WTC11 (cell line): Measurements from ENCODE around the gene WNT2. TPM values are rescaled to one million over a fixed set of nuclear protein-coding genes. Genes with fewer than 3 reads are reported as not detected.

ENCODE experiments used
- ATAC-seq: fragments of 200-7000 bp; cut with Tn5 transposase; 2 replicates; pipeline ENCODE4 v1.10.0; 2021; ENCODE audit warnings: mild to moderate bottlenecking, moderate library complexity
- CTCF ChIA-PET: fragments of 300-600 bp; sonication (Branson Sonifier 250); formaldehyde crosslinking; loops from one replicate; lab custom pipeline; 2021; ENCODE audit warnings: antibody characterized with exemption; lab: Charles Lee
- POLR2A ChIA-PET: fragments of 350-600 bp; sonication (Branson Sonifier 250); formaldehyde crosslinking; loops from one replicate; lab custom pipeline; 2021; ENCODE audit warnings: antibody characterized with exemption; lab: Charles Lee
- DNase-seq: peaks from one replicate; pipeline ENCODE4 v3.0.0; 2021; ENCODE audit warnings: low spot score
- H3K27ac Mint-ChIP-seq: 2 replicates; pipeline ENCODE4 v1.8.0; 2021; ENCODE audit warnings: mixed read lengths
- H3K27me3 Mint-ChIP-seq: 2 replicates; pipeline ENCODE4 v1.8.0; 2021; ENCODE audit warnings: low read depth, mild to moderate bottlenecking, moderate library complexity, mixed read lengths
- H3K36me3 Mint-ChIP-seq: 2 replicates; pipeline ENCODE4 v1.8.0; 2021; ENCODE audit warnings: mixed read lengths
- H3K4me1 Mint-ChIP-seq: 2 replicates; pipeline ENCODE4 v1.8.0; 2022; ENCODE audit warnings: mixed read lengths
- H3K4me3 Mint-ChIP-seq: 2 replicates; pipeline ENCODE4 v1.8.0; 2021; ENCODE audit warnings: mild to moderate bottlenecking, moderate library complexity, mixed read lengths
- H3K9me3 Mint-ChIP-seq: 2 replicates; pipeline ENCODE4 v1.8.0; 2021; ENCODE audit warnings: mixed read lengths
- CBFB ChIP-seq: sonication (generic); formaldehyde crosslinking; IDR thresholded peaks from 2 replicates; pipeline ENCODE4 v1.8.1; 2022; ENCODE audit warnings: mild to moderate bottlenecking, low read depth, missing genetic modification reagents
- FOXP1 ChIP-seq: sonication (generic); formaldehyde crosslinking; IDR thresholded peaks from 2 replicates; pipeline ENCODE4 v1.8.0; 2022; ENCODE audit warnings: missing genetic modification reagents, mild to moderate bottlenecking, moderate library complexity, borderline replicate concordance
- GABPB1 ChIP-seq: sonication (generic); formaldehyde crosslinking; IDR thresholded peaks from 2 replicates; pipeline ENCODE4 v1.8.1; 2023; ENCODE audit warnings: mild to moderate bottlenecking, missing genetic modification reagents
- HMGA2 ChIP-seq: fragments of 250-450 bp; sonication (Bioruptor Pico); IDR thresholded peaks from 2 replicates; pipeline ENCODE4 v1.4.0; 2021; ENCODE audit warnings: mild to moderate bottlenecking, moderate library complexity
- MYBL2 ChIP-seq: sonication (generic); formaldehyde crosslinking; IDR thresholded peaks from 2 replicates; pipeline ENCODE4 v1.8.1; 2023; ENCODE audit warnings: mild to moderate bottlenecking, moderate library complexity, missing genetic modification reagents
- NFATC4 ChIP-seq: fragments of 250-450 bp; sonication (Bioruptor Pico); IDR thresholded peaks from 2 replicates; pipeline ENCODE4 v1.9.0; 2021; ENCODE audit warnings: mild to moderate bottlenecking
- NR1H2 ChIP-seq: sonication (generic); formaldehyde crosslinking; IDR thresholded peaks from 2 replicates; pipeline ENCODE4 v1.9.0; 2021; ENCODE audit warnings: mild to moderate bottlenecking, moderate library complexity, missing genetic modification reagents
- NR3C1 ChIP-seq: sonication (generic); formaldehyde crosslinking; conservative IDR thresholded peaks from 2 replicates; pipeline ENCODE4 v1.8.1; 2023; ENCODE audit warnings: low read depth, mild to moderate bottlenecking, missing genetic modification reagents
- TCF7 ChIP-seq: sonication (generic); formaldehyde crosslinking; IDR thresholded peaks from 2 replicates; pipeline ENCODE4 v1.8.0; 2022; ENCODE audit warnings: mild to moderate bottlenecking, low read depth, missing genetic modification reagents, moderate library complexity
- TEAD1 ChIP-seq: sonication (generic); formaldehyde crosslinking; IDR thresholded peaks from 2 replicates; pipeline ENCODE4 v1.8.0; 2022; ENCODE audit warnings: mild to moderate bottlenecking, missing genetic modification reagents
- TP53 ChIP-seq: sonication (generic); formaldehyde crosslinking; IDR thresholded peaks from 2 replicates; pipeline ENCODE4 v1.8.1; 2023; ENCODE audit warnings: mild to moderate bottlenecking, missing genetic modification reagents
- ZNF232 ChIP-seq: sonication (generic); formaldehyde crosslinking; IDR thresholded peaks from 2 replicates; pipeline ENCODE4 v1.8.0; 2022; ENCODE audit warnings: mild to moderate bottlenecking, missing genetic modification reagents
- ZNF317 ChIP-seq: sonication (generic); formaldehyde crosslinking; IDR thresholded peaks from 2 replicates; pipeline ENCODE4 v1.8.1; 2023; ENCODE audit warnings: low read depth, mild to moderate bottlenecking, moderate library complexity, missing genetic modification reagents, borderline replicate concordance
- total RNA-seq: library from RNA; stranded (reverse); gene quantifications from 3 replicates; pipeline ENCODE4 v1.2.3, GENCODE V29; 2021
- TF ChIP-seq, protein P1 (sequence below): sonication (generic); formaldehyde crosslinking; IDR thresholded peaks from 2 replicates; pipeline ENCODE4 v1.8.1; 2023; ENCODE audit warnings: mild to moderate bottlenecking, missing genetic modification reagents, borderline replicate concordance
- TF ChIP-seq, protein P2 (sequence below): sonication (generic); formaldehyde crosslinking; IDR thresholded peaks from 2 replicates; pipeline ENCODE4 v1.8.1; 2023; ENCODE audit warnings: mild to moderate bottlenecking, missing genetic modification reagents, moderate library complexity
- TF ChIP-seq, protein P3 (sequence below): sonication (generic); formaldehyde crosslinking; IDR thresholded peaks from 2 replicates; pipeline ENCODE4 v1.8.1; 2022; ENCODE audit warnings: missing genetic modification reagents, borderline replicate concordance
- TF ChIP-seq, protein P4 (sequence below): sonication (generic); formaldehyde crosslinking; IDR thresholded peaks from 2 replicates; pipeline ENCODE4 v1.8.0; 2022; ENCODE audit warnings: mild to moderate bottlenecking, missing genetic modification reagents
- TF ChIP-seq, protein P5 (sequence below): fragments of 250-450 bp; sonication (Bioruptor Pico); IDR thresholded peaks from 2 replicates; pipeline ENCODE4 v1.9.0; 2021; ENCODE audit warnings: mild to moderate bottlenecking
- TF ChIP-seq, protein P6 (sequence below): sonication (generic); formaldehyde crosslinking; IDR thresholded peaks from 2 replicates; pipeline ENCODE4 v1.8.1; 2023; ENCODE audit warnings: mild to moderate bottlenecking, moderate library complexity, missing genetic modification reagents
- TF ChIP-seq, protein P7 (sequence below): sonication (generic); formaldehyde crosslinking; IDR thresholded peaks from 2 replicates; pipeline ENCODE4 v1.8.1; 2022; ENCODE audit warnings: mild to moderate bottlenecking, moderate library complexity, missing genetic modification reagents
- TF ChIP-seq, protein P8 (sequence below): sonication (generic); formaldehyde crosslinking; IDR thresholded peaks from 2 replicates; pipeline ENCODE4 v1.8.0; 2022; ENCODE audit warnings: mild to moderate bottlenecking, missing genetic modification reagents

WNT2 gene
- total RNA-seq, 1 experiment from 2014 or later = not detected

DNA sequence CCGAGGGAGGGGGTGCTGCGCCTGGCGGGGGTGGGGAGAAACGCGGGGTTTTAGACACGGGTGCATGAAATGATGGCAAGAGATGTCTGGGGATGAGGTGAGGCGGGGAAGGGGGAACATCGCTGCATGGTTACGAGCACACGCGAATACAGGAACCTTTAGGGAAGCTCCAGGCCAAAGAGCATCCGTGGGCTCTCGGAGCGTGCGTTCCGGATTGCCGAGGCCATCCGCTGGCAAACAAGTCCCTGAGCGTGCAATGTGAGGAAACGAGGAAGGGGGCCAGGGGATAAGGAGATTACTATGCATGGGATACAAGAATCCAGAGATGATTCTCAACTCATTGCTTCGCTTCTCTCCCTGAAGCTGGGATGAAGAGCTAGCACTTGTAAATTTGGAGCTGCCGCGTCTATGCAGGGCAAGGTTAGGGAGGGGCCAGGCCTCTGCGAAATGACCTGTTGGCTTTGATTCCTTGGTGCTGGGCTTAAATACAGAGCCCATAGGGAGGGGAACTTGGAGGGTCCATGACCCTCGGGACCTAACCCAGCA lies 520 bp upstream of the WNT2 start:
- Mint-ChIP-seq H3K27me3 (peaks cover 97% of the 10 kb centered on the region), H3K4me1 (peaks cover 16% of the 10 kb centered on the region), H3K27ac (no peak overlapping the region), H3K4me3 (peak overlapping the region; percentile 88), H3K36me3 (no peaks in the 10 kb centered on the region), H3K9me3 (peaks cover 4% of the 10 kb centered on the region)
- ChIA-PET POLR2A (no interaction called here), CTCF (interaction anchor here (0.9 to 4.0 kb wide), 4 partner anchors 9 to 110 kb away, joined by 3 to 24 read pairs (median 4); no protein-coding TSS in a partner anchor)
- TF ChIP-seq ZNF232 (CRISPR knock-in tag) = no peak
- no peak for TF ChIP-seq CBFB (CRISPR knock-in tag)
- no peak for TF ChIP-seq TEAD1 (CRISPR knock-in tag)
- TF ChIP-seq, protein P1, sequence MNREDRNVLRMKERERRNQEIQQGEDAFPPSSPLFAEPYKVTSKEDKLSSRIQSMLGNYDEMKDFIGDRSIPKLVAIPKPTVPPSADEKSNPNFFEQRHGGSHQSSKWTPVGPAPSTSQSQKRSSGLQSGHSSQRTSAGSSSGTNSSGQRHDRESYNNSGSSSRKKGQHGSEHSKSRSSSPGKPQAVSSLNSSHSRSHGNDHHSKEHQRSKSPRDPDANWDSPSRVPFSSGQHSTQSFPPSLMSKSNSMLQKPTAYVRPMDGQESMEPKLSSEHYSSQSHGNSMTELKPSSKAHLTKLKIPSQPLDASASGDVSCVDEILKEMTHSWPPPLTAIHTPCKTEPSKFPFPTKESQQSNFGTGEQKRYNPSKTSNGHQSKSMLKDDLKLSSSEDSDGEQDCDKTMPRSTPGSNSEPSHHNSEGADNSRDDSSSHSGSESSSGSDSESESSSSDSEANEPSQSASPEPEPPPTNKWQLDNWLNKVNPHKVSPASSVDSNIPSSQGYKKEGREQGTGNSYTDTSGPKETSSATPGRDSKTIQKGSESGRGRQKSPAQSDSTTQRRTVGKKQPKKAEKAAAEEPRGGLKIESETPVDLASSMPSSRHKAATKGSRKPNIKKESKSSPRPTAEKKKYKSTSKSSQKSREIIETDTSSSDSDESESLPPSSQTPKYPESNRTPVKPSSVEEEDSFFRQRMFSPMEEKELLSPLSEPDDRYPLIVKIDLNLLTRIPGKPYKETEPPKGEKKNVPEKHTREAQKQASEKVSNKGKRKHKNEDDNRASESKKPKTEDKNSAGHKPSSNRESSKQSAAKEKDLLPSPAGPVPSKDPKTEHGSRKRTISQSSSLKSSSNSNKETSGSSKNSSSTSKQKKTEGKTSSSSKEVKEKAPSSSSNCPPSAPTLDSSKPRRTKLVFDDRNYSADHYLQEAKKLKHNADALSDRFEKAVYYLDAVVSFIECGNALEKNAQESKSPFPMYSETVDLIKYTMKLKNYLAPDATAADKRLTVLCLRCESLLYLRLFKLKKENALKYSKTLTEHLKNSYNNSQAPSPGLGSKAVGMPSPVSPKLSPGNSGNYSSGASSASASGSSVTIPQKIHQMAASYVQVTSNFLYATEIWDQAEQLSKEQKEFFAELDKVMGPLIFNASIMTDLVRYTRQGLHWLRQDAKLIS (CRISPR knock-in tag) = no peak
- no peak for TF ChIP-seq NR1H2 (CRISPR knock-in tag)
- TF ChIP-seq, protein P2, sequence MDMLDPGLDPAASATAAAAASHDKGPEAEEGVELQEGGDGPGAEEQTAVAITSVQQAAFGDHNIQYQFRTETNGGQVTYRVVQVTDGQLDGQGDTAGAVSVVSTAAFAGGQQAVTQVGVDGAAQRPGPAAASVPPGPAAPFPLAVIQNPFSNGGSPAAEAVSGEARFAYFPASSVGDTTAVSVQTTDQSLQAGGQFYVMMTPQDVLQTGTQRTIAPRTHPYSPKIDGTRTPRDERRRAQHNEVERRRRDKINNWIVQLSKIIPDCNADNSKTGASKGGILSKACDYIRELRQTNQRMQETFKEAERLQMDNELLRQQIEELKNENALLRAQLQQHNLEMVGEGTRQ (CRISPR knock-in tag) = no peak
- TF ChIP-seq TCF7 = no peak
- no peak for TF ChIP-seq ZNF317 (CRISPR knock-in tag)
- TF ChIP-seq, protein P3, sequence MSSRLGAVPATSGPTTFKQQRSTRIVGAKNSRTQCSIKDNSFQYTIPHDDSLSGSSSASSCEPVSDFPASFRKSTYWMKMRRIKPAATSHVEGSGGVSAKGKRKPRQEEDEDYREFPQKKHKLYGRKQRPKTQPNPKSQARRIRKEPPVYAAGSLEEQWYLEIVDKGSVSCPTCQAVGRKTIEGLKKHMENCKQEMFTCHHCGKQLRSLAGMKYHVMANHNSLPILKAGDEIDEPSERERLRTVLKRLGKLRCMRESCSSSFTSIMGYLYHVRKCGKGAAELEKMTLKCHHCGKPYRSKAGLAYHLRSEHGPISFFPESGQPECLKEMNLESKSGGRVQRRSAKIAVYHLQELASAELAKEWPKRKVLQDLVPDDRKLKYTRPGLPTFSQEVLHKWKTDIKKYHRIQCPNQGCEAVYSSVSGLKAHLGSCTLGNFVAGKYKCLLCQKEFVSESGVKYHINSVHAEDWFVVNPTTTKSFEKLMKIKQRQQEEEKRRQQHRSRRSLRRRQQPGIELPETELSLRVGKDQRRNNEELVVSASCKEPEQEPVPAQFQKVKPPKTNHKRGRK (CRISPR knock-in tag) = no peak
- no peak for TF ChIP-seq MYBL2 (CRISPR knock-in tag)
- TF ChIP-seq, protein P4, sequence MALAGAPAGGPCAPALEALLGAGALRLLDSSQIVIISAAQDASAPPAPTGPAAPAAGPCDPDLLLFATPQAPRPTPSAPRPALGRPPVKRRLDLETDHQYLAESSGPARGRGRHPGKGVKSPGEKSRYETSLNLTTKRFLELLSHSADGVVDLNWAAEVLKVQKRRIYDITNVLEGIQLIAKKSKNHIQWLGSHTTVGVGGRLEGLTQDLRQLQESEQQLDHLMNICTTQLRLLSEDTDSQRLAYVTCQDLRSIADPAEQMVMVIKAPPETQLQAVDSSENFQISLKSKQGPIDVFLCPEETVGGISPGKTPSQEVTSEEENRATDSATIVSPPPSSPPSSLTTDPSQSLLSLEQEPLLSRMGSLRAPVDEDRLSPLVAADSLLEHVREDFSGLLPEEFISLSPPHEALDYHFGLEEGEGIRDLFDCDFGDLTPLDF (CRISPR knock-in tag) = no peak
- peak; percentile 18 for DNase-seq
- peak; percentile 54 for ATAC-seq

DNA sequence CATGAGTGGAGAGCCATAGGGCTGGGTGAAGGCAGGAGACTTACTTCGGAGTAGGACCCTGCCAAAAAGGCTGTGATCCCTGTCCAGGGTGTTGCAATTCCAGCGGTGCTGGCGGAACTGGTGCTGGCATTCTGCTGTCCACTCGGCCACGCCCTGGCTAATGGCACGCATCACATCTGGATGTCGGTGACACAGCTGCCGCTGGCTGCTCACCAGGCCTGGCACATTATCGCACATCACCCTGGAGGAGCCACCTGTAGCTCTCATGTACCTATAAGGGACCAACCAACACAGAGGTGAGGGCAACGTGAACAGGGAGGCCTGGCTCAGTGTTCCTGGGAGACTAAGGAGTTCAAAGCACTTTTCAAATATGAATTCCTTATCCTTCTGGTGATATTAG lies 2.3 kb downstream of the WNT2 start:
- H3K27ac Mint-ChIP-seq = no peak overlapping the region
- no peak overlapping the region for H3K4me3 Mint-ChIP-seq
- H3K36me3 Mint-ChIP-seq = no peaks in the 10 kb centered on the region
- ATAC-seq (no peak), DNase-seq (no peak)
- no peaks in the 10 kb centered on the region for H3K9me3 Mint-ChIP-seq
- CTCF ChIA-PET = no interaction called here
- H3K27me3 Mint-ChIP-seq = peaks cover 79% of the 10 kb centered on the region
- TF ChIP-seq TP53 (CRISPR knock-in tag) (no peak), FOXP1 (CRISPR knock-in tag) (no peak), NR3C1 (CRISPR knock-in tag) (no peak)
- peaks cover 16% of the 10 kb centered on the region for H3K4me1 Mint-ChIP-seq
- POLR2A ChIA-PET = no interaction called here

DNA sequence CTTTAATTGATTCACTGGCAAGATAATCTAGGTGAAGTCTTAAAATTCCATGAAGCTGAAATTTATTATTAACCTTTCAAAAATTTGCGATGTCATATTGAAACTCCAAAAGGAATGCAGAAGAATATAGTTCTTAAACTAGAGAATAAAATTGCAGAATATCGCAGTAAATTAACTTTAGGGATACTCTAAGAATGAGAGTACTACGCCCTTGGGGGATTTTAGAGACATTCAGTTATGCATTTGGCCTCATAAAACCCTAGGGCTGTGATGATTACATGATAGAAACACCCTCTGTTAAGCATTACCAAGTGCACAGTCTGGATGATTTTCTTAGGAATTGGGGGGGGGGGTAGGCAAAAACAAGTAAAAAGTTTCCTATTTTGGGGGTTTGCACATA lies 3.7 kb downstream of the WNT2 start:
- no peak for DNase-seq
- no peak overlapping the region for H3K27ac Mint-ChIP-seq
- no peaks in the 10 kb centered on the region for H3K9me3 Mint-ChIP-seq
- POLR2A ChIA-PET = no interaction called here
- H3K36me3 Mint-ChIP-seq = no peaks in the 10 kb centered on the region
- peaks cover 16% of the 10 kb centered on the region for H3K4me1 Mint-ChIP-seq
- ATAC-seq = no peak
- CTCF ChIA-PET = no interaction called here
- H3K4me3 Mint-ChIP-seq = no peak overlapping the region
- peaks cover 68% of the 10 kb centered on the region for H3K27me3 Mint-ChIP-seq
- TF ChIP-seq, protein P5, sequence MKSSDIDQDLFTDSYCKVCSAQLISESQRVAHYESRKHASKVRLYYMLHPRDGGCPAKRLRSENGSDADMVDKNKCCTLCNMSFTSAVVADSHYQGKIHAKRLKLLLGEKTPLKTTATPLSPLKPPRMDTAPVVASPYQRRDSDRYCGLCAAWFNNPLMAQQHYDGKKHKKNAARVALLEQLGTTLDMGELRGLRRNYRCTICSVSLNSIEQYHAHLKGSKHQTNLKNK = no peak
- no peak for TF ChIP-seq NFATC4 (CRISPR knock-in tag)
- TF ChIP-seq, protein P6, sequence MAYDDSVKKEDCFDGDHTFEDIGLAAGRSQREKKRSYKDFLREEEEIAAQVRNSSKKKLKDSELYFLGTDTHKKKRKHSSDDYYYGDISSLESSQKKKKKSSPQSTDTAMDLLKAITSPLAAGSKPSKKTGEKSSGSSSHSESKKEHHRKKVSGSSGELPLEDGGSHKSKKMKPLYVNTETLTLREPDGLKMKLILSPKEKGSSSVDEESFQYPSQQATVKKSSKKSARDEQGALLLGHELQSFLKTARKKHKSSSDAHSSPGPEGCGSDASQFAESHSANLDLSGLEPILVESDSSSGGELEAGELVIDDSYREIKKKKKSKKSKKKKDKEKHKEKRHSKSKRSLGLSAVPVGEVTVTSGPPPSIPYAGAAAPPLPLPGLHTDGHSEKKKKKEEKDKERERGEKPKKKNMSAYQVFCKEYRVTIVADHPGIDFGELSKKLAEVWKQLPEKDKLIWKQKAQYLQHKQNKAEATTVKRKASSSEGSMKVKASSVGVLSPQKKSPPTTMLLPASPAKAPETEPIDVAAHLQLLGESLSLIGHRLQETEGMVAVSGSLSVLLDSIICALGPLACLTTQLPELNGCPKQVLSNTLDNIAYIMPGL (CRISPR knock-in tag) = no peak
- TF ChIP-seq, protein P7, sequence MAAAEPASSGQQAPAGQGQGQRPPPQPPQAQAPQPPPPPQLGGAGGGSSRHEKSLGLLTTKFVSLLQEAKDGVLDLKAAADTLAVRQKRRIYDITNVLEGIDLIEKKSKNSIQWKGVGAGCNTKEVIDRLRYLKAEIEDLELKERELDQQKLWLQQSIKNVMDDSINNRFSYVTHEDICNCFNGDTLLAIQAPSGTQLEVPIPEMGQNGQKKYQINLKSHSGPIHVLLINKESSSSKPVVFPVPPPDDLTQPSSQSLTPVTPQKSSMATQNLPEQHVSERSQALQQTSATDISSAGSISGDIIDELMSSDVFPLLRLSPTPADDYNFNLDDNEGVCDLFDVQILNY (CRISPR knock-in tag) = no peak
- TF ChIP-seq GABPB1 (CRISPR knock-in tag) = no peak
- TF ChIP-seq, protein P8, sequence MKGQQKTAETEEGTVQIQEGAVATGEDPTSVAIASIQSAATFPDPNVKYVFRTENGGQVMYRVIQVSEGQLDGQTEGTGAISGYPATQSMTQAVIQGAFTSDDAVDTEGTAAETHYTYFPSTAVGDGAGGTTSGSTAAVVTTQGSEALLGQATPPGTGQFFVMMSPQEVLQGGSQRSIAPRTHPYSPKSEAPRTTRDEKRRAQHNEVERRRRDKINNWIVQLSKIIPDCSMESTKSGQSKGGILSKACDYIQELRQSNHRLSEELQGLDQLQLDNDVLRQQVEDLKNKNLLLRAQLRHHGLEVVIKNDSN (CRISPR knock-in tag) = no peak
- TF ChIP-seq HMGA2 (CRISPR knock-in tag) = no peak
